Inflammatory macrophage (primary cell): ENCODE results near the gene ZNF559.
"Not testable (repeated sequence)": the region's sequence is repeated elsewhere in the genome, so short reads cannot be mapped to it uniquely, and the experiment has no call there.

Experiments
- DNase-seq, 2 donors: peaks; one replicate each; pipeline ENCODE4 v3.0.0-alpha.2; 2020 to 2022
- total RNA-seq, 18 experiments: gene quantifications; one replicate each; lab custom pipeline; 2026; ENCODE audit warnings: mixed read lengths in 6 of 18, inconsistent platforms in 2 of 18; lab: John Stamatoyannopoulos, UW

Gene ZNF559
- total RNA-seq: 2.7 to 14.8 (median 8.9) reads per million in 18 experiments

GRCh38 chr19:9323919-9324583 is at the start of gene ZNF559:
Gene ZNF559, plus strand, starts transcription at chr19:9324179. Its CDS starts 14,371 bp downstream, at chr19:9338550.
- peak; percentile 98 to 99 for DNase-seq

DNA sequence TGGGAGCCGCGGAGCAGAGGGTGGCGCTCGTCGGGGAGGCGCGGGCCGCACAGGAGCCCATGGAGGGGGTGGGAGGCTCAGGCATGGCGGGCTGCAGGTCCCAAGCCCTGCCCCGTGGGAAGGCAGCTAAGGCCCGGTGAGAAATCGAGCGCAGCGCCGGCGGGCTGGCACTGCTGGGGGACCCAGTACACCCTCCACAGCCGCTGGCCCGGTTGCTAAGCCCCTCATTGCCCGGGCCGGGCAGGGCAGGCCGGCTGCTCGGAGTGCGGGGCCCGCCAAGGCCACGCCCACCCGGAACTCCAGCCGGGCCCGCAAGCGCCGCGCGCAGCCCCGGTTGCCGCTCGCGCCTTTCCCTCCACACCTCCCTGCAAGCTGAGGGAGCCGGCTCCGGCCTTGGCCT is 40.5 kb upstream of the ZNF559 start:
- DNase-seq: not testable (repeated sequence)

DNA sequence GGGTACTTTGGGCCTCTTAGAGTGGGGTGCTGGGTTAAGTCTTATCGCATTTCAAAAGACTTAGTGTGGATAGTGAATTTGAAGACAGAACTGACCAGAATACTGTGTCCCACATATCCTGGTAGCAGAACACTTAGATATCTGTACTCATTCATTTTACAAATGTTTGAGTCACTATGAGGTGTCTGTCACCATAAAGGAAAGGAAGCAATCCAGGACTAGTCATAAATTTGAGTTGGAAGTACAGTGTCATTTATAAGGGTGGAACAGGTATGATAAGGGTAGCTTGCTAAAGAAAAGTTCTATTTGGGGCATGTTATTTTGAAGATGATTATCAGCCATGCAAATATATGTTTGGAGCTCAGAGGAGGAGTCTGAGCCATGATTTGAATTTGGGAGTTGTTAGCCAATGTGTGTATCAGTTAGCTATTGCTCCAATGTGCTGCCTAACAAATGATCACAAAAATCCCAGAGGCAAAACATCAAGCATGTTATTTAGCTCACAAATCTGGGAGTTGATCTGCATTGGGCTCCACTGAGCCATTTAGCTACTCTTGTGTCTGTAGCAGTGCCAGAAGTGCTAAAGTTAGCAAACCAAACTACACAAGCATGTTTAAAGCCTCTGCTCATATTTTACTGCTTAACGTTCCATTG is 34.6 kb upstream of the ZNF559 start:
- DNase-seq: no peak

GRCh38 chr19:9295411-9295849 is 28.5 kb upstream of the ZNF559 start:
- no peak for DNase-seq

DNA sequence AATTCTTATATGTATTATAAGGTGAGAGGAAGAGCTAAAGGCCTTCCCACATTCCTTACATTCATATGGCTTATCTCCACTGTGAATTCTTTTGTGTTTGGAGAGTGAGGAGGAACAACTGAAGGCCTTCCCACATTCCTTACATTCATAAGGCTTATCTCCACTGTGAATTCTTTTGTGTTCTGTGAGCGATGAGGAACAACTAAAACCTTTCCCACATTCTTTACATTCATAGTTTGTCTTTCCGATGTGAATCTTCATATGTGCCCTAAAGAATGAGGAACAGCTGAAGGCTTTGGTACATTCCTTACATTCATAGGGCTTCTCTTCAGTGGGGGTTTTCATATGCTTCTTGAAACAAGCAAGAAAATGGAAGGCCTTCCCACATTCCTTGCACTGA is 27.6 kb upstream of the ZNF559 start:
- DNase-seq: no peak

DNA sequence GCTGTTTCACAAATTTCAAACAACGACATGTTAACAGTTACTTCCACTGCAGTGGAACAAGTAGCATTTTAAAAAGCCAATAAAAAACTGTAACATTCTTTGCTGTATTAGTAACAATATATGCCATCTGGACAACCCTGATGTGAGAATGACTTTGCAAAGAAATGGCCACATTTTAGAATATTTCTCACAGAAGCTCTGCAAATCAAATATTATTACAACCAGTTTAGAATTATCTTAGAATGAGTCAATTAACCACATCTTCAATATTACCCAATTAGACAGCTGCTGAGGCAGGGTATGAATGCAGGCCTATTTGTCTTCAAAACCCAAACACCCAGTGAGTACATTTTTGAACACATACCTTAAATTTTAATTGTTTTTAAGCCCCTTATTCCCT is 17.5 kb upstream of the ZNF559 start:
- DNase-seq: no peak

DNA sequence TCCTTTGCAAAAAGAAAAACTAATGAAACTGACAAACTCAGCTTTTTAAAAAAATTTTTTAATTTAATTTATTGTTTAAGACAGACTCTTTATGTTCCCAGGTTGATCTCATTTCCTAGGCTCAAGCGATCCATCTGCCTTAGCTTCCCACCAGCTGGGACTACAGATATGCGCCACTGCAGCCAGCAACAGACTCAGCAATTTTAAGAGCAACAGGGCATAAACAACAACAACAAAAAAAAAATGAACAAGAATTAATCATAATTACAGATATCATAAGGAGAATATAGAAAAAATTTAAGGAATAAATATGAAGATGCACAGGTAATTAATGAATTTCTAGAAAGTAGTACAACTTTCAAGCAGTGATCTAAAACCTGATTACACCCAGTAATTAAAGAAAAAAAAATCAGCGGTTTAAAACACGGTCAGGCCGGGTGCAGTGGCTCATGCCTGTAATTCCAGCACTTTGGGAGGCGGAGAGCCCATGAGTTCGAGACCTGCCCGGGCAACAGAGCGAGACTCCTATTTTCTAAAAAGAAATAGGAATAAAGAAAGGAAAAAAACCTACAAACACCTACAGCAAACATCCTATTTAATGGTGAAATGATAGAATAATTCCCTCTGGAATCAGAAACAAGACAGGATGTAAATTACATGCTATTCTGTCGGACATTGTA is 15.7 kb upstream of the ZNF559 start:
- no peak for DNase-seq

- DNase-seq: peak; percentile 99
Measured at GRCh38 chr19:9309139-9309973, 14.6 kb upstream of the ZNF559 start, which contains the start of gene ZNF699. Gene ZNF699, minus strand, starts transcription at chr19:9309838. Its CDS starts 4,719 bp downstream, at chr19:9305119.

- DNase-seq: peak; percentile 94 to 96
Measured at GRCh38 chr19:9309974-9310446, 14.0 kb upstream of the ZNF559 start.

DNA sequence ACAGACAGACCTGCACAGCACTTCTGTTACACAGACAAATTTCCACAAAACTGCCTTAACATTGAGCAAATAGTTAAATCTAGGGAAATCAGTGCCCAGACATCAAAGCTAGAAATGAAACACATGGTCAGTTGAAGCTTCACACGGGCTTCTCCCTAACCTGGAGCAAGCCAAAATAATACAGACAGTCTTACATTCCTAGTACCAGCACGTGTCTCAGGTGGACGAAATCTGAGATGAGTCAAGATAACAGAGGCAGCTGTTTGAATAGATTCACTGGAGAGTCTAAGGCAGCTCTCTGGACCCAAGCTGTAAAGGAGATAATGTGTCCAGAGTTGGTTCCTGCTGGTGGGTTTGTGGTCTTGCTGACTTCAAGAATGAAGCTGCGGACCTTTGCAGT is 10.2 kb upstream of the ZNF559 start:
- DNase-seq: no peak

- no peak for DNase-seq
Measured at GRCh38 chr19:9321338-9321737, 2.6 kb upstream of the ZNF559 start.

GRCh38 chr19:9321756-9322155 is 2.2 kb upstream of the ZNF559 start:
- DNase-seq: not testable (repeated sequence)

- not testable (repeated sequence) for DNase-seq
Measured at GRCh38 chr19:9322201-9322600, 1.8 kb upstream of the ZNF559 start.

- DNase-seq: peak; percentile 70 to 81
Measured at GRCh38 chr19:9323557-9323918, 441 bp upstream of the ZNF559 start.

DNA sequence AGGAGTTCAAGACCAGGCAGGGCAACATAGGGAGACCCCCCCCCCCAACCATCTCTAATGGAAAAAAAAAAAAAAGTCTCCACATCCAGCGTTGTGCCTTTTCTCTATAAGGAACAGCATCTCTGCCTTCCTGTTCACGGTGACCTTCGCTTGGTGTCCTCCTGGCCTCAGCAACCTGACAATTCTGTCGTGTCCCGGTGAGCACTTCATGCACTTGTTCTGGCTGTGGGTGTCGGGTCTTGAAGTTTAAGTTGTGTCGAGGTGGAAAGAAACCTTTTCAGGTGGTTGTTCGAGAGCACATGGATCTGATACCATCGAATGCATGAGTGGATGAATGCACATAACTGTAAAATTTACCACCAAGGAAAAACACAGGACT is 594 bp downstream of the ZNF559 start:
- DNase-seq: no peak

- no peak for DNase-seq
Measured at GRCh38 chr19:9329999-9330398, 6.0 kb downstream of the ZNF559 start.

- DNase-seq: no peak
Measured at GRCh38 chr19:9342610-9343304, 18.8 kb downstream of the ZNF559 start.

GRCh38 chr19:9345005-9345404 is 21.0 kb downstream of the ZNF559 start:
- DNase-seq: no peak

DNA sequence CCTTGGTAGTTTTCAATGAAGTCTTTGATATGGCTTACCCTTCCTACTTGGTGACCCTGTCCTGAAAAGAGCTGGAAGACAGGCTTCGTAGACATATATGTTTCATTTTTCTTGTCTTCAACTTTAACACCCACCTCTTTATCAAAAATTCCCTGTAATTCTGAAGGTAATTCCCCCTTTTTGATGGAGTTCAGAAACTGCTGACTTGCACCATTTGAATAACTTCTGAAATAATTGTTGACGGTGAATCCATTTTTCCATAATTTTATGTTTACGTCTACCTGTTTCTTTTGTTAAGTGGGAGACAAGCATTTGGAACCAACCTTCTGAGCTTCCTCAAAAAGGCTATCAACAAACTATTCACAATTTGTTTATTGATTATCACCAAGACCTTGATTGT is 24.3 kb downstream of the ZNF559 start:
- DNase-seq: no peak

DNA sequence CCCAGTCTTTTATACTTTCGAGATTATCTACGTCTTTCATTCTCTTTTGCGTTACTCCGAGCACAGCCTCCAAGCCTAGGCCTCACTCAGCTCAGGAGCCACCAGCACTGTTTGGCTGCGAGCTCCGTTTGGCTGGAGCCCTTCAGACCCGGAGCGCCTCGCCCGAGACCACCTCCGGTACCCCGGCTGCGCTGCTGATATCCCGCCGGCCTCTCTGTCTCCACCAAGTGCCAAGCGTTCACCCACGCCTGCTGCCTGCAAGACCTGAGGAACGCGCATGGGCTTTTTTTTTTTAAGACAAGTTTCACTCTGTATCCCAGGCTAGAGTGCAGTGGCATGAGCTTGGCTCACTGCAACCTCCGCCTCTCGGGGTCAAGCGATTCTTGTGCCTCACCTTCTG is 24.7 kb downstream of the ZNF559 start:
- DNase-seq: no peak

- DNase-seq: no peak
Measured at GRCh38 chr19:9352505-9352904, 28.5 kb downstream of the ZNF559 start.

DNA sequence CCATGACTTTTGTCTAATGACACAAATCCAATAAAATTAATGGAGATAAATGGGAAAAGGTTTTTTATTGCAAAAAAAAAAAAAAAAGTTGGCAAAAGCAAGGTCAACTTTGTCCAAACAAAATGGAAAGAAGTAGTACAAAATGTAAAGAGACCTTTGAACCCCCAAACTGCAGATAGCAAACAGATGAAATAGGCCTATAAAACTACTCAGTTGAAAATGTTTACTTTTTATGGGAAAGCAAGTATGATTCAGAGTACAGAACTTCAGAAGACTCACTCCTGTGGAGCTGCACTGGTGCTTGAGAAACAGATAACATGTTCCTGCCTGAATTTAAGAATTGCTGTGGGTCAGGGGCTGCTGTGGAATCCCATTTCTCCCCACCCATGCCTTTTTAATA is 29.0 kb downstream of the ZNF559 start:
- DNase-seq: no peak
